Measurements from ENCODE around the gene CDHR3. TPM values are rescaled to one million over a fixed set of nuclear protein-coding genes. Genes with fewer than 3 reads are reported as not detected.

CDHR3 gene
- total RNA-seq, 1 experiment from 2014 or later = 3.3 TPM

GRCh38 chr7:105988276-105988675 lies 25.2 kb downstream of the CDHR3 start:
- Histone ChIP-seq H3K9ac (ENCODE audit: extremely low read depth, insufficient read length, low read length) (no peak overlapping the region), H3T11ph (ENCODE audit: low read length) (no peak overlapping the region), H4K5ac (ENCODE audit: insufficient read length, low read depth, low read length) (no peak overlapping the region), H2BK15ac (ENCODE audit: low read depth, low read length) (no peak overlapping the region), H2BK12ac (ENCODE audit: insufficient read length, low read depth, low read length) (no peak overlapping the region), H3K9me3 (ENCODE audit: control insufficient read depth, low read depth, low read length) (no peaks in the 10 kb centered on the region), H3K27ac (ENCODE audit: insufficient read length, low read depth, low read length) (no peak overlapping the region), H3K79me2 (ENCODE audit: insufficient read depth, low read length) (no peaks in the 10 kb centered on the region), H2AFZ (ENCODE audit: low read length) (no peak overlapping the region), H3K23me2 (ENCODE audit: insufficient read length, low read depth, low read length, poor library complexity, severe bottlenecking) (no peaks in the 10 kb centered on the region), H2BK120ac (ENCODE audit: low read depth, low read length, poor library complexity, severe bottlenecking) (no peak overlapping the region), H2BK5ac (ENCODE audit: insufficient read length, low read length) (no peak overlapping the region), H3K14ac (ENCODE audit: insufficient read depth, low read length) (no peak overlapping the region), H3K18ac (ENCODE audit: insufficient read length, low read depth, low read length) (no peak overlapping the region), H3K4me2 (ENCODE audit: insufficient read depth, insufficient read length, low read length) (no peak overlapping the region), H3K4ac (ENCODE audit: low read depth, low read length) (no peak overlapping the region), H3K23ac (ENCODE audit: insufficient read length, low read depth, low read length) (no peak overlapping the region), H4K20me1 (ENCODE audit: control insufficient read depth, insufficient read depth, insufficient read length) (no peaks in the 10 kb centered on the region), H3K56ac (ENCODE audit: insufficient read length, low read depth, low read length) (no peak overlapping the region), H3K79me1 (ENCODE audit: insufficient read depth, low read depth, low read length, poor library complexity, severe bottlenecking) (no peaks in the 10 kb centered on the region), H2AK5ac (ENCODE audit: insufficient read length, low read length) (no peak overlapping the region), H3K4me1 (ENCODE audit: insufficient read depth, low read length) (peaks cover 22% of the 10 kb centered on the region), H4K91ac (ENCODE audit: insufficient read length, low read depth, low read length) (no peak overlapping the region), H4K8ac (replicated peaks; ENCODE audit: insufficient read length, low read depth, low read length) (no peak overlapping the region), H3K27me3 (ENCODE audit: insufficient read depth, low read length) (no peaks in the 10 kb centered on the region), H2BK20ac (ENCODE audit: low read depth, low read length, poor library complexity, severe bottlenecking) (no peak overlapping the region)
- H3K4me3 Mint-ChIP-seq = no peak overlapping the region
- no peaks in the 10 kb centered on the region for H3K36me3 Mint-ChIP-seq (ENCODE audit: insufficient read depth in 1 of 3, low read depth in 3 of 3)
- no peak overlapping the region for H3K27ac Mint-ChIP-seq
- no peak for TF ChIP-seq CTCF (conservative IDR thresholded peaks at IDR 0.05)
- WGBS (ENCODE audit: extremely low coverage, insufficient read length, low lambda C conversion rate) = no CpG with 5 or more reads among the region's 3 CpGs
- H3K27me3 Mint-ChIP-seq (ENCODE audit: low read depth) = no peaks in the 10 kb centered on the region; the same call in 1 of the 2 replicates
- peaks cover 74 to 75% of the 10 kb centered on the region in 2 experiments for H3K4me1 Mint-ChIP-seq
- no peak for DNase-seq
- no peaks in the 10 kb centered on the region for H3K9me3 Mint-ChIP-seq

Data from H9 (cell line).